Astrocyte (in vitro differentiated cells and primary cell): ENCODE results near the gene ETV3. TPM values are rescaled to one million over a fixed set of nuclear protein-coding genes. Genes with fewer than 3 reads are reported as not detected.

Source experiments
- DNase-seq: peaks from one replicate; pipeline ENCODE4 v3.0.0-alpha.2; 2010; ENCODE audit warnings: low read depth
- FAIRE-seq: peaks from 2 replicates; lab custom pipeline; 2011; peaks lifted over from hg19 to GRCh38; lab: Jason Lieb, UNC
- H2AFZ ChIP-seq: 2 replicates; pipeline ENCODE4 v1.6.0; 2012; ENCODE audit warnings: low read depth, low read length, inconsistent platforms
- H3K27ac ChIP-seq: 2 replicates; pipeline ENCODE4 v1.5.1; 2011; ENCODE audit warnings: low read depth, low read length, inconsistent platforms
- H3K27me3 ChIP-seq: 2 replicates; pipeline ENCODE4 v1.6.0; 2011; ENCODE audit warnings: low read length, inconsistent platforms; ENCODE audit not compliant: insufficient read depth
- H3K36me3 ChIP-seq: 2 replicates; pipeline ENCODE4 v1.5.1; 2011; ENCODE audit warnings: low read length, inconsistent platforms; ENCODE audit not compliant: insufficient read depth
- H3K4me1 ChIP-seq: 2 replicates; pipeline ENCODE4 v1.5.1; 2011; ENCODE audit warnings: low read length, inconsistent platforms; ENCODE audit not compliant: insufficient read depth
- H3K4me2 ChIP-seq: 2 replicates; pipeline ENCODE4 v1.6.0; 2012; ENCODE audit warnings: low read length, inconsistent platforms
- H3K4me3 ChIP-seq: 2 replicates; pipeline ENCODE4 v1.5.1; 2011; ENCODE audit warnings: low read depth, mild to moderate bottlenecking, low read length, inconsistent platforms; ENCODE audit not compliant: insufficient read depth
- H3K79me2 ChIP-seq: 2 replicates; pipeline ENCODE4 v1.6.0; 2012; ENCODE audit warnings: mild to moderate bottlenecking, low read length, inconsistent platforms; ENCODE audit not compliant: insufficient read depth
- H3K9ac ChIP-seq: 2 replicates; pipeline ENCODE4 v1.6.0; 2012; ENCODE audit warnings: mild to moderate bottlenecking, low read length, inconsistent platforms
- H3K9me3 ChIP-seq: 2 replicates; pipeline ENCODE4 v1.5.1; 2012; ENCODE audit warnings: low read depth, mild to moderate bottlenecking, low read length, inconsistent platforms; ENCODE audit not compliant: insufficient read depth
- H4K20me1 ChIP-seq: 2 replicates; pipeline ENCODE4 v1.6.0; 2012; ENCODE audit warnings: low read length, inconsistent platforms; ENCODE audit not compliant: insufficient read depth
- H3K27ac Mint-ChIP-seq: one replicate; pipeline ENCODE4 v1.8.0; 2021; ENCODE audit warnings: mild to moderate bottlenecking, mixed read lengths; ENCODE audit not compliant: unreplicated experiment
- H3K27me3 Mint-ChIP-seq: one replicate; pipeline ENCODE4 v1.8.0; 2021; ENCODE audit warnings: low read depth, mixed read lengths; ENCODE audit not compliant: unreplicated experiment
- H3K36me3 Mint-ChIP-seq: one replicate; pipeline ENCODE4 v1.8.0; 2021; ENCODE audit warnings: low read depth, mixed read lengths; ENCODE audit not compliant: unreplicated experiment
- H3K4me1 Mint-ChIP-seq: one replicate; pipeline ENCODE4 v1.8.0; 2021; ENCODE audit warnings: low read depth, mixed read lengths; ENCODE audit not compliant: unreplicated experiment
- H3K4me3 Mint-ChIP-seq: one replicate; pipeline ENCODE4 v1.8.0; 2021; ENCODE audit warnings: mild to moderate bottlenecking, moderate library complexity, mixed read lengths; ENCODE audit not compliant: unreplicated experiment
- H3K9me3 Mint-ChIP-seq: one replicate; pipeline ENCODE4 v1.8.0; 2021; ENCODE audit warnings: mild to moderate bottlenecking, mixed read lengths; ENCODE audit not compliant: unreplicated experiment
- EZH2 ChIP-seq: IDR thresholded peaks from 2 replicates; pipeline ENCODE4 v1.6.1; 2012; ENCODE audit warnings: mild to moderate bottlenecking, low read length, inconsistent platforms; ENCODE audit not compliant: insufficient read depth
- total RNA-seq: library from RNA; stranded (reverse); gene quantifications from 2 replicates; pipeline ENCODE4 v1.2.1, GENCODE V29; 2021
- TF ChIP-seq, protein P1 (sequence below): IDR thresholded peaks from 2 replicates; pipeline ENCODE4 v1.5.1; 2011; ENCODE audit warnings: low read depth, mild to moderate bottlenecking, inconsistent platforms, low read length, moderate library complexity; ENCODE audit not compliant: insufficient read depth

The ETV3 gene
- total RNA-seq, 1 donor from 2014 or later = 37.5 TPM

GRCh38 chr1:157115851-157116736, 22.1 kb downstream of the ETV3 start:
- Mint-ChIP-seq H3K9me3 (no peaks in the 10 kb centered on the region), H3K36me3 (peaks cover 2% of the 10 kb centered on the region), H3K27me3 (peaks cover 8% of the 10 kb centered on the region), H3K4me3 (no peak overlapping the region), H3K27ac (no peak overlapping the region), H3K4me1 (peaks cover 16% of the 10 kb centered on the region)
- DNase-seq = no peak
- H3K4me2 ChIP-seq = no peak overlapping the region
- H4K20me1 ChIP-seq = no peaks in the 10 kb centered on the region
- H3K79me2 ChIP-seq = no peaks in the 10 kb centered on the region
- H3K36me3 ChIP-seq = no peaks in the 10 kb centered on the region
- H3K27ac ChIP-seq = no peak overlapping the region
- no peak overlapping the region for H3K4me3 ChIP-seq
- FAIRE-seq = no peak
- H3K27me3 ChIP-seq = peaks cover 3% of the 10 kb centered on the region
- H3K9ac ChIP-seq = no peak overlapping the region
- TF ChIP-seq, protein P1, sequence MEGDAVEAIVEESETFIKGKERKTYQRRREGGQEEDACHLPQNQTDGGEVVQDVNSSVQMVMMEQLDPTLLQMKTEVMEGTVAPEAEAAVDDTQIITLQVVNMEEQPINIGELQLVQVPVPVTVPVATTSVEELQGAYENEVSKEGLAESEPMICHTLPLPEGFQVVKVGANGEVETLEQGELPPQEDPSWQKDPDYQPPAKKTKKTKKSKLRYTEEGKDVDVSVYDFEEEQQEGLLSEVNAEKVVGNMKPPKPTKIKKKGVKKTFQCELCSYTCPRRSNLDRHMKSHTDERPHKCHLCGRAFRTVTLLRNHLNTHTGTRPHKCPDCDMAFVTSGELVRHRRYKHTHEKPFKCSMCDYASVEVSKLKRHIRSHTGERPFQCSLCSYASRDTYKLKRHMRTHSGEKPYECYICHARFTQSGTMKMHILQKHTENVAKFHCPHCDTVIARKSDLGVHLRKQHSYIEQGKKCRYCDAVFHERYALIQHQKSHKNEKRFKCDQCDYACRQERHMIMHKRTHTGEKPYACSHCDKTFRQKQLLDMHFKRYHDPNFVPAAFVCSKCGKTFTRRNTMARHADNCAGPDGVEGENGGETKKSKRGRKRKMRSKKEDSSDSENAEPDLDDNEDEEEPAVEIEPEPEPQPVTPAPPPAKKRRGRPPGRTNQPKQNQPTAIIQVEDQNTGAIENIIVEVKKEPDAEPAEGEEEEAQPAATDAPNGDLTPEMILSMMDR = no peak
- no peak for TF ChIP-seq EZH2
- no peak overlapping the region for H2AFZ ChIP-seq
- no peaks in the 10 kb centered on the region for H3K9me3 ChIP-seq
- no peaks in the 10 kb centered on the region for H3K4me1 ChIP-seq

GRCh38 chr1:157115429-157115838, 22.8 kb downstream of the ETV3 start:
- peaks cover 13% of the 10 kb centered on the region for H3K27me3 Mint-ChIP-seq
- Histone ChIP-seq H3K36me3 (no peaks in the 10 kb centered on the region), H3K9ac (no peak overlapping the region), H3K4me2 (no peak overlapping the region), H2AFZ (no peak overlapping the region), H3K27me3 (peaks cover 3% of the 10 kb centered on the region), H4K20me1 (no peaks in the 10 kb centered on the region), H3K79me2 (no peaks in the 10 kb centered on the region), H3K4me1 (no peaks in the 10 kb centered on the region), H3K27ac (no peak overlapping the region), H3K4me3 (no peak overlapping the region), H3K9me3 (no peaks in the 10 kb centered on the region)
- no peaks in the 10 kb centered on the region for H3K9me3 Mint-ChIP-seq
- no peak for FAIRE-seq
- peaks cover 16% of the 10 kb centered on the region for H3K4me1 Mint-ChIP-seq
- H3K27ac Mint-ChIP-seq = no peak overlapping the region
- no peak overlapping the region for H3K4me3 Mint-ChIP-seq
- no peak for TF ChIP-seq EZH2
- TF ChIP-seq, protein P1 = no peak
- H3K36me3 Mint-ChIP-seq = peaks cover 2% of the 10 kb centered on the region
- DNase-seq = no peak
